ENCODE measurements around the gene NELFB. TPM values are rescaled to one million over a fixed set of nuclear protein-coding genes. Genes with fewer than 3 reads are reported as not detected.

NELFB gene
- total RNA-seq, 3 donors from 2014 or later (not counting 1 experiment from before 2014, with no cell fraction given) = 42.9 to 53.8 (median 52.6) TPM

- H3K4me1 ChIP-seq (ENCODE audit: control insufficient read depth, insufficient read depth, low read length) = peaks cover 12% of the 10 kb centered on the region
- no peaks in the 10 kb centered on the region for H3K27me3 ChIP-seq (ENCODE audit: control insufficient read depth, insufficient read depth, low read length)
- intact Hi-C loops (cut with micrococcal nuclease) = no loop called here
- H3K4me1 Mint-ChIP-seq = peaks cover 4 to 13% of the 10 kb centered on the region in 2 donors
- H3K36me3 Mint-ChIP-seq = no peaks in the 10 kb centered on the region
- H3K4me3 Mint-ChIP-seq = no peak overlapping the region
- ATAC-seq (no peak), DNase-seq (no peak)
- no peak overlapping the region for H3K27ac Mint-ChIP-seq
- WGBS (ENCODE audit: insufficient coverage) = 97% methylated on average over 15 of the region's 15 CpGs
- H3K9me3 Mint-ChIP-seq = no peaks in the 10 kb centered on the region
- H3K27me3 Mint-ChIP-seq (ENCODE audit: low read depth in 2 of 2) = no peaks in the 10 kb centered on the region
- peaks cover 30% of the 10 kb centered on the region for H3K36me3 ChIP-seq (ENCODE audit: control insufficient read depth, insufficient read depth, low read length)
- H3K4me3 ChIP-seq (ENCODE audit: low read length) = no peak overlapping the region
- no peak for TF ChIP-seq CTCF (IDR thresholded peaks at IDR 0.05)
- no peaks in the 10 kb centered on the region for H3K9me3 ChIP-seq (ENCODE audit: control insufficient read depth, insufficient read depth, low read length)
- H3K27ac ChIP-seq (ENCODE audit: low read length) = no peak overlapping the region
Measured at GRCh38 chr9:137266162-137266527, 11.0 kb downstream of the NELFB start.

GRCh38 chr9:137266585-137267453, 11.7 kb downstream of the NELFB start:
- intact Hi-C loops (cut with micrococcal nuclease) = no loop called here
- H3K36me3 ChIP-seq (ENCODE audit: control insufficient read depth, insufficient read depth, low read length) = peaks cover 30% of the 10 kb centered on the region
- ATAC-seq (no peak), DNase-seq (no peak)
- H3K27me3 Mint-ChIP-seq (ENCODE audit: low read depth in 2 of 2) = no peaks in the 10 kb centered on the region
- no peaks in the 10 kb centered on the region for H3K27me3 ChIP-seq (ENCODE audit: control insufficient read depth, insufficient read depth, low read length)
- peaks cover 19% of the 10 kb centered on the region for H3K4me1 ChIP-seq (ENCODE audit: control insufficient read depth, insufficient read depth, low read length)
- H3K36me3 Mint-ChIP-seq = no peaks in the 10 kb centered on the region
- H3K9me3 Mint-ChIP-seq = no peaks in the 10 kb centered on the region
- H3K4me1 Mint-ChIP-seq = peaks cover 4 to 14% of the 10 kb centered on the region in 2 donors
- no peaks in the 10 kb centered on the region for H3K9me3 ChIP-seq (ENCODE audit: control insufficient read depth, insufficient read depth, low read length)
- H3K27ac Mint-ChIP-seq = no peak overlapping the region
- H3K27ac ChIP-seq (ENCODE audit: low read length) = no peak overlapping the region
- no peak overlapping the region for H3K4me3 ChIP-seq (ENCODE audit: low read length)
- H3K4me3 Mint-ChIP-seq = no peak overlapping the region
- WGBS (ENCODE audit: insufficient coverage) = 90% methylated on average over 34 of the region's 34 CpGs
- TF ChIP-seq CTCF (IDR thresholded peaks at IDR 0.05) = no peak

- H3K4me3 Mint-ChIP-seq = no peak overlapping the region
- intact Hi-C loops (cut with micrococcal nuclease) = no loop called here
- H3K36me3 ChIP-seq (ENCODE audit: control insufficient read depth, insufficient read depth, low read length) = peaks cover 40% of the 10 kb centered on the region
- DNase-seq (no peak), ATAC-seq (no peak)
- 73% methylated on average over 6 of the region's 6 CpGs for WGBS (ENCODE audit: insufficient coverage)
- H3K9me3 Mint-ChIP-seq = no peaks in the 10 kb centered on the region
- H3K4me1 Mint-ChIP-seq = peaks cover 4 to 13% of the 10 kb centered on the region in 2 donors
- no peak overlapping the region for H3K4me3 ChIP-seq (ENCODE audit: low read length)
- H3K36me3 Mint-ChIP-seq = no peaks in the 10 kb centered on the region
- TF ChIP-seq CTCF (IDR thresholded peaks at IDR 0.05) = no peak
- no peaks in the 10 kb centered on the region for H3K27me3 ChIP-seq (ENCODE audit: control insufficient read depth, insufficient read depth, low read length)
- H3K9me3 ChIP-seq (ENCODE audit: control insufficient read depth, insufficient read depth, low read length) = no peaks in the 10 kb centered on the region
- H3K27me3 Mint-ChIP-seq (ENCODE audit: low read depth in 2 of 2) = no peaks in the 10 kb centered on the region
- H3K27ac ChIP-seq (ENCODE audit: low read length) = no peak overlapping the region
- H3K4me1 ChIP-seq (ENCODE audit: control insufficient read depth, insufficient read depth, low read length) = peaks cover 26% of the 10 kb centered on the region
- H3K27ac Mint-ChIP-seq = no peak overlapping the region
Measured at GRCh38 chr9:137267933-137268355, 12.8 kb downstream of the NELFB start.

Measured in natural killer cell (primary cell).